ENCODE measurements around the gene TUBE1.

TUBE1 gene

GRCh38 chr6:112065426-112065986, 21.8 kb downstream of the TUBE1 start:
- Histone ChIP-seq H3K4me1 (ENCODE audit: insufficient read depth, low read length) (no peaks in the 10 kb centered on the region), H3K4me2 (ENCODE audit: insufficient read depth, low read length) (no peak overlapping the region), H3K9me3 (ENCODE audit: insufficient read depth, low read length, severe bottlenecking) (no peaks in the 10 kb centered on the region), H2AFZ (ENCODE audit: low read depth, low read length) (no peak overlapping the region), H4K20me1 (ENCODE audit: insufficient read depth, low read length) (no peaks in the 10 kb centered on the region), H3K36me3 (ENCODE audit: insufficient read depth, low read length) (no peaks in the 10 kb centered on the region), H3K79me2 (ENCODE audit: insufficient read depth, low read length) (no peaks in the 10 kb centered on the region), H3K27ac (ENCODE audit: low read length) (no peak overlapping the region), H3K9ac (ENCODE audit: low read depth, low read length) (no peak overlapping the region), H3K4me3 (ENCODE audit: low read depth in 1 of 2, low read length in 2 of 2) (no peak overlapping the region), H3K27me3 (ENCODE audit: insufficient read depth, low read length, poor library complexity) (no peaks in the 10 kb centered on the region)
- ATAC-seq (ENCODE audit: insufficient read depth, low read depth) (no peak), DNase-seq (no peak)
- TF ChIP-seq CTCF (IDR thresholded peaks at IDR 0.05; ENCODE audit: borderline replicate concordance, extremely low read depth, low read length, poor library complexity, severe bottlenecking): no peak

DNA sequence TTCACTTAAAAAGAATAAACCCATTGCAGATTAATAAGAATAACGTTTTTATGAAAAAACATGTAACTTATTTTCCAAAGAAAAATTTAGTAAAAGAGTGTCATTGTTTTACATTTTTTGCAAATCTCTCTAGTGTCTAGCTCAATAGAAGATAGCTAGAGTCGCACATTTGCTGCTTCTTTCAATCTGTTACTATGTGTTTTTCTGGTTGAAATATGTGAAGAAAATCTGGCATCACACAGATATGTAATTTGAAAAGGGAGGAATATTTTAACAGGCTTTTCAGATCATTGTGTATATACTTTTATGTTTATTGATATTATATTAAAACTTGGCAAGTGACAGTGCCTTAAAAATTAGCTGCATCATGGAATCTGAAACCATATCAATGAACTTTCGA, 24.3 kb downstream of the TUBE1 start:
- TF ChIP-seq EZH2 (IDR thresholded peaks at IDR 0.05; ENCODE audit: borderline replicate concordance, low read depth, low read length, severe bottlenecking) (no peak), CTCF (IDR thresholded peaks at IDR 0.05; ENCODE audit: borderline replicate concordance, extremely low read depth, low read length, poor library complexity, severe bottlenecking) (no peak)
- no peak for ATAC-seq (ENCODE audit: insufficient read depth, low read depth)
- H4K20me1 ChIP-seq (ENCODE audit: insufficient read depth, low read length): no peaks in the 10 kb centered on the region
- H3K27ac ChIP-seq (ENCODE audit: low read length): no peak overlapping the region
- H3K9me3 ChIP-seq (ENCODE audit: insufficient read depth, low read length, severe bottlenecking): no peaks in the 10 kb centered on the region
- no peak overlapping the region for H2AFZ ChIP-seq (ENCODE audit: low read depth, low read length)
- H3K79me2 ChIP-seq (ENCODE audit: insufficient read depth, low read length): no peaks in the 10 kb centered on the region
- H3K36me3 ChIP-seq (ENCODE audit: insufficient read depth, low read length): no peaks in the 10 kb centered on the region
- no peak overlapping the region for H3K9ac ChIP-seq (ENCODE audit: low read depth, low read length)
- DNase-seq: no peak
- no peaks in the 10 kb centered on the region for H3K27me3 ChIP-seq (ENCODE audit: insufficient read depth, low read length, poor library complexity)
- no peak overlapping the region for H3K4me3 ChIP-seq (ENCODE audit: low read depth in 1 of 2, low read length in 2 of 2)
- H3K4me1 ChIP-seq (ENCODE audit: insufficient read depth, low read length): no peaks in the 10 kb centered on the region
- no peak overlapping the region for H3K4me2 ChIP-seq (ENCODE audit: insufficient read depth, low read length)

DNA sequence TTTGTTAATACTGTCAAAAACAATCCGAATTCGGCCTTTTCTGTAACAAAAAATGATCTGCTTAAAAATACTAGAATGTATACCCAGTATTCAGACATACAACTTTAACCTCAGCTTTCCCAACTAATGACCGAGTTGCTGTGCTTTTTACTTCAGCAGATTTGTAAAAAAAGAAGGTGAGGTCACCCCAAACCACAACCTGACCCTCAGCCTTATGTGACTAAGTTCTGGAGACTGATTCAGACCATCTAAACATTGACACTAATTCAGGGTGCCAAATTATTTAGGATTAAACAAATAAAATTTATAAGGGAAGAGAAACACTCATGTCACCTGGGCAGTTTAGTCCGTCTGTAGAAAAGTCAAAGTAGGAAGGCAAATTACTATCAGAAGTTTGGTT, 25.7 kb downstream of the TUBE1 start:
- Histone ChIP-seq H3K4me1 (ENCODE audit: insufficient read depth, low read length) (no peaks in the 10 kb centered on the region), H3K79me2 (ENCODE audit: insufficient read depth, low read length) (no peaks in the 10 kb centered on the region), H4K20me1 (ENCODE audit: insufficient read depth, low read length) (no peaks in the 10 kb centered on the region), H3K9me3 (ENCODE audit: insufficient read depth, low read length, severe bottlenecking) (no peaks in the 10 kb centered on the region), H3K9ac (ENCODE audit: low read depth, low read length) (no peak overlapping the region), H3K4me3 (ENCODE audit: low read depth in 1 of 2, low read length in 2 of 2) (no peak overlapping the region), H3K36me3 (ENCODE audit: insufficient read depth, low read length) (no peaks in the 10 kb centered on the region), H3K4me2 (ENCODE audit: insufficient read depth, low read length) (no peak overlapping the region), H3K27ac (ENCODE audit: low read length) (no peak overlapping the region), H2AFZ (ENCODE audit: low read depth, low read length) (no peak overlapping the region), H3K27me3 (ENCODE audit: insufficient read depth, low read length, poor library complexity) (no peaks in the 10 kb centered on the region)
- no peak for DNase-seq
- ATAC-seq (ENCODE audit: insufficient read depth, low read depth): no peak
- no peak for TF ChIP-seq EZH2 (IDR thresholded peaks at IDR 0.05; ENCODE audit: borderline replicate concordance, low read depth, low read length, severe bottlenecking)
- no peak for TF ChIP-seq CTCF (IDR thresholded peaks at IDR 0.05; ENCODE audit: borderline replicate concordance, extremely low read depth, low read length, poor library complexity, severe bottlenecking)
